Activated B cell treated with CpG ODN at 0.5 μM for 24 hours (primary cell): ENCODE data around the gene EIF6. TPM values are rescaled to one million over a fixed set of nuclear protein-coding genes. Genes with fewer than 3 reads are reported as not detected.

Experiments used
- ATAC-seq: fragments of 200-7000 bp; cut with Tn5 transposase; one replicate; pipeline ENCODE4 v1.10.0; 2021; ENCODE audit warnings: low read depth, mild to moderate bottlenecking, moderate library complexity
- CTCF ChIA-PET: fragments of 350-600 bp; sonication (Branson Sonifier 250); formaldehyde crosslinking; loops from one replicate; lab custom pipeline; 2021; ENCODE audit warnings: antibody characterized with exemption; lab: Charles Lee
- POLR2A ChIA-PET: fragments of 350-600 bp; sonication (Branson Sonifier 250); formaldehyde crosslinking; loops from one replicate; lab custom pipeline; 2021; ENCODE audit warnings: antibody characterized with exemption; lab: Charles Lee
- DNase-seq: peaks from one replicate; pipeline ENCODE4 v3.0.0; 2022
- H3K27ac Mint-ChIP-seq: one replicate; pipeline ENCODE4 v1.8.0; 2020; ENCODE audit warnings: mixed read lengths
- H3K27me3 Mint-ChIP-seq: one replicate; pipeline ENCODE4 v1.8.0; 2021; ENCODE audit warnings: mixed read lengths
- H3K36me3 Mint-ChIP-seq: one replicate; pipeline ENCODE4 v1.8.0; 2021; ENCODE audit warnings: low read depth, mixed read lengths
- H3K4me1 Mint-ChIP-seq: one replicate; pipeline ENCODE4 v1.8.0; 2021; ENCODE audit warnings: mixed read lengths
- H3K4me3 Mint-ChIP-seq: one replicate; pipeline ENCODE4 v1.8.0; 2020; ENCODE audit warnings: mild to moderate bottlenecking, mixed read lengths
- H3K9me3 Mint-ChIP-seq: one replicate; pipeline ENCODE4 v1.8.0; 2020; ENCODE audit warnings: mixed read lengths
- CTCF ChIP-seq: fragments of 200-600 bp; IDR thresholded peaks from one replicate; pipeline ENCODE4 v1.8.0; 2022; ENCODE audit warnings: antibody characterized with exemption, mild to moderate bottlenecking
- intact Hi-C: fragments of 100-400 bp; cut with micrococcal nuclease; formaldehyde crosslinking; loops from one replicate; pipeline ENCODE4 v1.15.1; 2024
- total RNA-seq: library from RNA; stranded (reverse); gene quantifications from 2 replicates; pipeline ENCODE4 v1.2.3, GENCODE V29; 2022

Gene EIF6
- total RNA-seq, 1 donor from 2014 or later: 137 TPM

DNA sequence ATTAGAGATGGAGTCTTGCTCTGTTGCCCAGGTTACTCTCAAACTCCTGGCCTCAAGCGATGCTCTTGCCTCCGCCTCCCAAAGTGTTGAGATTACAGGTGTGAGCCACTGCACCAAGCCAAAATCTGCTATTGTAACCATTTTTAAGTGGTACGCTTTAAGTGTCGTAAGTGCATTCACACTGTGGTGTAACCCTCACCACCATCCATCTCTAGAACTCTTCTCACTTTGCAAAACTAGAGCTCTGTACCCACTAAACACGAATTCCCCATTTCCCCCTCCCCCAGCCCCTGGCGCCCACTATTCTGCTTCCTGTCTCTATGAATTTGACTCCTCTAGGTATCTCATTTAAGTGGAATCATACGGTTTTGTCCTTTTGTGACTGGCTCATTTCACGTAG is 10.5 kb upstream of the EIF6 start:
- CTCF ChIA-PET: interaction anchor here (1.0 kb wide), 1 partner anchor 9 kb away, joined by 3 read pairs; no protein-coding TSS in a partner anchor
- ATAC-seq (no peak), DNase-seq (no peak)
- Mint-ChIP-seq H3K4me3 (no peak overlapping the region), H3K36me3 (no peaks in the 10 kb centered on the region), H3K9me3 (no peaks in the 10 kb centered on the region), H3K27ac (no peak overlapping the region), H3K4me1 (no peaks in the 10 kb centered on the region), H3K27me3 (peaks cover 10% of the 10 kb centered on the region)
- intact Hi-C loops: no loop called here
- POLR2A ChIA-PET: no interaction called here
- TF ChIP-seq CTCF: no peak

DNA sequence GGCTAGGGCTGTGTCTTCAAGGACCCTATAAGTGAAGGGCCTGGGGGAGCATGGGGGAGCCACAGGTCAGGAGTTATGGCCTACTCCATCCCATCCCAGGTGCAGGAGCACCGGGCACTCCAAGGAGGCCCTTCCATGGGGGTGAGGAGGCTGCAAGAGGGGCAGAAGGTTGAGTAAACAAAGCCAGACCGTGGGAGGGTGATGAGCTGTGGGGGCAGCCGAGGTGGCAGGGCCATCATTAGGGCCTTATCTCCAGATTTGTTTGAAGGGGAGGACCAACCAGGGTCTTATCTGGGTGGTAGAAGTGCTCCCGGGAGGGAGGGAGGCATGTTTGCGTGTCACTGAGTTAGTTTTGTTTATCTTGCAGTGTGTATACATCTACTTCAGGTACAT is 9.7 kb upstream of the EIF6 start:
- Mint-ChIP-seq H3K27ac (no peak overlapping the region), H3K36me3 (no peaks in the 10 kb centered on the region), H3K4me1 (no peaks in the 10 kb centered on the region), H3K4me3 (no peak overlapping the region), H3K9me3 (no peaks in the 10 kb centered on the region), H3K27me3 (peaks cover 10% of the 10 kb centered on the region)
- POLR2A ChIA-PET: no interaction called here
- DNase-seq: no peak
- CTCF ChIA-PET: no interaction called here
- no peak for ATAC-seq
- intact Hi-C loops: no loop called here
- no peak for TF ChIP-seq CTCF

GRCh38 chr20:35293303-35294292 is 9.0 kb upstream of the EIF6 start:
- Mint-ChIP-seq H3K36me3 (no peaks in the 10 kb centered on the region), H3K4me1 (no peaks in the 10 kb centered on the region), H3K27me3 (peaks cover 10% of the 10 kb centered on the region), H3K27ac (no peak overlapping the region), H3K4me3 (no peak overlapping the region), H3K9me3 (no peaks in the 10 kb centered on the region)
- ATAC-seq (no peak), DNase-seq (no peak)
- ChIA-PET POLR2A (no interaction called here), CTCF (no interaction called here)
- no peak for TF ChIP-seq CTCF
- intact Hi-C loops: no loop called here

GRCh38 chr20:35292504-35293285 is 8.1 kb upstream of the EIF6 start:
- CTCF ChIA-PET: no interaction called here
- POLR2A ChIA-PET: no interaction called here
- ATAC-seq: no peak
- no peak for TF ChIP-seq CTCF
- intact Hi-C loops: no loop called here
- Mint-ChIP-seq H3K36me3 (no peaks in the 10 kb centered on the region), H3K4me3 (no peak overlapping the region), H3K27ac (no peak overlapping the region), H3K4me1 (no peaks in the 10 kb centered on the region), H3K9me3 (no peaks in the 10 kb centered on the region), H3K27me3 (peaks cover 10% of the 10 kb centered on the region)
- DNase-seq: no peak
